ENCODE data around the gene PHLDA1.

GRCh38 chr12:76064904-76065303 lies 33.3 kb upstream of the PHLDA1 start:
- TF ChIP-seq, protein P1, sequence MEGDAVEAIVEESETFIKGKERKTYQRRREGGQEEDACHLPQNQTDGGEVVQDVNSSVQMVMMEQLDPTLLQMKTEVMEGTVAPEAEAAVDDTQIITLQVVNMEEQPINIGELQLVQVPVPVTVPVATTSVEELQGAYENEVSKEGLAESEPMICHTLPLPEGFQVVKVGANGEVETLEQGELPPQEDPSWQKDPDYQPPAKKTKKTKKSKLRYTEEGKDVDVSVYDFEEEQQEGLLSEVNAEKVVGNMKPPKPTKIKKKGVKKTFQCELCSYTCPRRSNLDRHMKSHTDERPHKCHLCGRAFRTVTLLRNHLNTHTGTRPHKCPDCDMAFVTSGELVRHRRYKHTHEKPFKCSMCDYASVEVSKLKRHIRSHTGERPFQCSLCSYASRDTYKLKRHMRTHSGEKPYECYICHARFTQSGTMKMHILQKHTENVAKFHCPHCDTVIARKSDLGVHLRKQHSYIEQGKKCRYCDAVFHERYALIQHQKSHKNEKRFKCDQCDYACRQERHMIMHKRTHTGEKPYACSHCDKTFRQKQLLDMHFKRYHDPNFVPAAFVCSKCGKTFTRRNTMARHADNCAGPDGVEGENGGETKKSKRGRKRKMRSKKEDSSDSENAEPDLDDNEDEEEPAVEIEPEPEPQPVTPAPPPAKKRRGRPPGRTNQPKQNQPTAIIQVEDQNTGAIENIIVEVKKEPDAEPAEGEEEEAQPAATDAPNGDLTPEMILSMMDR (IDR thresholded peaks at IDR 0.05) = no peak
- TF ChIP-seq JUND (IDR thresholded peaks at IDR 0.05) = no peak
- TF ChIP-seq, protein P2, sequence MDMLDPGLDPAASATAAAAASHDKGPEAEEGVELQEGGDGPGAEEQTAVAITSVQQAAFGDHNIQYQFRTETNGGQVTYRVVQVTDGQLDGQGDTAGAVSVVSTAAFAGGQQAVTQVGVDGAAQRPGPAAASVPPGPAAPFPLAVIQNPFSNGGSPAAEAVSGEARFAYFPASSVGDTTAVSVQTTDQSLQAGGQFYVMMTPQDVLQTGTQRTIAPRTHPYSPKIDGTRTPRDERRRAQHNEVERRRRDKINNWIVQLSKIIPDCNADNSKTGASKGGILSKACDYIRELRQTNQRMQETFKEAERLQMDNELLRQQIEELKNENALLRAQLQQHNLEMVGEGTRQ (IDR thresholded peaks at IDR 0.05; ENCODE audit: borderline replicate concordance, low read depth, low read length) = no peak
- TF ChIP-seq, protein P3, sequence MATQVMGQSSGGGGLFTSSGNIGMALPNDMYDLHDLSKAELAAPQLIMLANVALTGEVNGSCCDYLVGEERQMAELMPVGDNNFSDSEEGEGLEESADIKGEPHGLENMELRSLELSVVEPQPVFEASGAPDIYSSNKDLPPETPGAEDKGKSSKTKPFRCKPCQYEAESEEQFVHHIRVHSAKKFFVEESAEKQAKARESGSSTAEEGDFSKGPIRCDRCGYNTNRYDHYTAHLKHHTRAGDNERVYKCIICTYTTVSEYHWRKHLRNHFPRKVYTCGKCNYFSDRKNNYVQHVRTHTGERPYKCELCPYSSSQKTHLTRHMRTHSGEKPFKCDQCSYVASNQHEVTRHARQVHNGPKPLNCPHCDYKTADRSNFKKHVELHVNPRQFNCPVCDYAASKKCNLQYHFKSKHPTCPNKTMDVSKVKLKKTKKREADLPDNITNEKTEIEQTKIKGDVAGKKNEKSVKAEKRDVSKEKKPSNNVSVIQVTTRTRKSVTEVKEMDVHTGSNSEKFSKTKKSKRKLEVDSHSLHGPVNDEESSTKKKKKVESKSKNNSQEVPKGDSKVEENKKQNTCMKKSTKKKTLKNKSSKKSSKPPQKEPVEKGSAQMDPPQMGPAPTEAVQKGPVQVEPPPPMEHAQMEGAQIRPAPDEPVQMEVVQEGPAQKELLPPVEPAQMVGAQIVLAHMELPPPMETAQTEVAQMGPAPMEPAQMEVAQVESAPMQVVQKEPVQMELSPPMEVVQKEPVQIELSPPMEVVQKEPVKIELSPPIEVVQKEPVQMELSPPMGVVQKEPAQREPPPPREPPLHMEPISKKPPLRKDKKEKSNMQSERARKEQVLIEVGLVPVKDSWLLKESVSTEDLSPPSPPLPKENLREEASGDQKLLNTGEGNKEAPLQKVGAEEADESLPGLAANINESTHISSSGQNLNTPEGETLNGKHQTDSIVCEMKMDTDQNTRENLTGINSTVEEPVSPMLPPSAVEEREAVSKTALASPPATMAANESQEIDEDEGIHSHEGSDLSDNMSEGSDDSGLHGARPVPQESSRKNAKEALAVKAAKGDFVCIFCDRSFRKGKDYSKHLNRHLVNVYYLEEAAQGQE (IDR thresholded peaks at IDR 0.05; ENCODE audit: low read depth, low read length) = no peak
- TF ChIP-seq USF1 (IDR thresholded peaks at IDR 0.05; ENCODE audit: borderline replicate concordance, low read depth) = no peak
- TF ChIP-seq CHD2 (IDR thresholded peaks at IDR 0.05; ENCODE audit: low read length, partially characterized antibody) = no peak
- TF ChIP-seq YY1 (IDR thresholded peaks at IDR 0.05; ENCODE audit: low read depth) = no peak
- no peak for TF ChIP-seq EP300 (IDR thresholded peaks at IDR 0.05; ENCODE audit: borderline replicate concordance in 1 of 2, low read depth in 1 of 2, low read length in 1 of 2)
- TF ChIP-seq EZH2phosphoT487 (IDR thresholded peaks at IDR 0.05; ENCODE audit: borderline replicate concordance, low read depth) = no peak

All from SK-N-SH (cell line).